K562 (cell line): ENCODE results near the gene MEDAG.

Experiments
- BRCA1 ChIP-seq, 2 experiments: fragments of 450-650 bp in 1 of 2; sonication (generic) in 1 of 2; formaldehyde crosslinking in 1 of 2; IDR thresholded peaks; 2 replicates each; pipeline versions ENCODE4 v1.5.0 to v1.6.1; 2017 to 2020; ENCODE audit warnings: mild to moderate bottlenecking in 1 of 2, missing genetic modification reagents in 1 of 2
- CTCF ChIP-seq, 3 experiments: IDR thresholded peaks in 2 of 3; conservative IDR thresholded peaks in 1 of 3; 2 replicates each; pipeline ENCODE4 v1.5.1; 2011 to 2012; ENCODE audit warnings: low read length in 3 of 3, mild to moderate bottlenecking in 3 of 3, control low read depth in 2 of 3, improper control_type of control experiment in 1 of 3, inconsistent platforms in 1 of 3, low read depth in 1 of 3, mixed read lengths in 1 of 3, moderate library complexity in 1 of 3; ENCODE audit not compliant: insufficient read depth in 2 of 3
- POLR2AphosphoS5 ChIP-seq: IDR thresholded peaks from 2 replicates; pipeline ENCODE4 v1.6.1; 2011; ENCODE audit warnings: mild to moderate bottlenecking, low read depth, low read length, moderate library complexity; ENCODE audit not compliant: control insufficient read depth, insufficient read depth
- POU5F1 ChIP-seq: fragments of 150-350 bp; IDR thresholded peaks from 2 replicates; pipeline ENCODE4 v1.6.1; 2014; ENCODE audit warnings: borderline replicate concordance, low read length, low read depth, mild to moderate bottlenecking; ENCODE audit not compliant: partially characterized antibody
- SMARCE1 ChIP-seq: fragments of 450-650 bp; IDR thresholded peaks from 2 replicates; pipeline ENCODE4 v1.7.1; 2016; ENCODE audit warnings: mild to moderate bottlenecking
- THRA ChIP-seq: fragments of 450-650 bp; IDR thresholded peaks from 2 replicates; pipeline ENCODE4 v1.6.1; 2017; ENCODE audit warnings: mild to moderate bottlenecking, moderate library complexity
- ZBTB43 ChIP-seq: sonication (generic); formaldehyde crosslinking; IDR thresholded peaks from 2 replicates; pipeline ENCODE4 v1.8.0; 2023; ENCODE audit warnings: mild to moderate bottlenecking, missing genetic modification reagents
- ZNF79 ChIP-seq: fragments of 250-450 bp; sonication (Bioruptor Pico); IDR thresholded peaks from 2 replicates; pipeline ENCODE4 v1.4.0; 2020; ENCODE audit warnings: low read depth, mild to moderate bottlenecking, moderate library complexity
- TF ChIP-seq, protein P1 (sequence below), 2 experiments: fragments of 450-650 bp; formaldehyde crosslinking in 1 of 2; IDR thresholded peaks; 2 replicates each; pipeline versions ENCODE4 v1.4.0 to v1.6.1; 2014 to 2020; ENCODE audit warnings: mild to moderate bottlenecking in 2 of 2, borderline replicate concordance in 1 of 2, low read depth in 1 of 2
- TF ChIP-seq, protein P2 (sequence below): sonication (generic); formaldehyde crosslinking; IDR thresholded peaks from 2 replicates; pipeline ENCODE4 v1.8.1; 2022; ENCODE audit warnings: missing genetic modification reagents

GRCh38 chr13:30882026-30882850 lies 23.8 kb upstream of the MEDAG start:
- TF ChIP-seq POU5F1 (no peak), ZNF79 (CRISPR knock-in tag) (no peak), CTCF (IDR thresholded peaks at IDR 0.05 in 2 of 3, conservative IDR thresholded peaks at IDR 0.05 in 1 of 3; ENCODE audit: insufficient read depth in 2 of 3, low read depth in 1 of 3, low read length in 3 of 3) (no peak), BRCA1 (IDR thresholded peaks at IDR 0.05) (no peak), BRCA1 (CRISPR knock-in tag; IDR thresholded peaks at IDR 0.05) (no peak), THRA (no peak), SMARCE1 (no peak), ZBTB43 (CRISPR knock-in tag) (no peak), POLR2AphosphoS5 (no peak)
- TF ChIP-seq, protein P1, sequence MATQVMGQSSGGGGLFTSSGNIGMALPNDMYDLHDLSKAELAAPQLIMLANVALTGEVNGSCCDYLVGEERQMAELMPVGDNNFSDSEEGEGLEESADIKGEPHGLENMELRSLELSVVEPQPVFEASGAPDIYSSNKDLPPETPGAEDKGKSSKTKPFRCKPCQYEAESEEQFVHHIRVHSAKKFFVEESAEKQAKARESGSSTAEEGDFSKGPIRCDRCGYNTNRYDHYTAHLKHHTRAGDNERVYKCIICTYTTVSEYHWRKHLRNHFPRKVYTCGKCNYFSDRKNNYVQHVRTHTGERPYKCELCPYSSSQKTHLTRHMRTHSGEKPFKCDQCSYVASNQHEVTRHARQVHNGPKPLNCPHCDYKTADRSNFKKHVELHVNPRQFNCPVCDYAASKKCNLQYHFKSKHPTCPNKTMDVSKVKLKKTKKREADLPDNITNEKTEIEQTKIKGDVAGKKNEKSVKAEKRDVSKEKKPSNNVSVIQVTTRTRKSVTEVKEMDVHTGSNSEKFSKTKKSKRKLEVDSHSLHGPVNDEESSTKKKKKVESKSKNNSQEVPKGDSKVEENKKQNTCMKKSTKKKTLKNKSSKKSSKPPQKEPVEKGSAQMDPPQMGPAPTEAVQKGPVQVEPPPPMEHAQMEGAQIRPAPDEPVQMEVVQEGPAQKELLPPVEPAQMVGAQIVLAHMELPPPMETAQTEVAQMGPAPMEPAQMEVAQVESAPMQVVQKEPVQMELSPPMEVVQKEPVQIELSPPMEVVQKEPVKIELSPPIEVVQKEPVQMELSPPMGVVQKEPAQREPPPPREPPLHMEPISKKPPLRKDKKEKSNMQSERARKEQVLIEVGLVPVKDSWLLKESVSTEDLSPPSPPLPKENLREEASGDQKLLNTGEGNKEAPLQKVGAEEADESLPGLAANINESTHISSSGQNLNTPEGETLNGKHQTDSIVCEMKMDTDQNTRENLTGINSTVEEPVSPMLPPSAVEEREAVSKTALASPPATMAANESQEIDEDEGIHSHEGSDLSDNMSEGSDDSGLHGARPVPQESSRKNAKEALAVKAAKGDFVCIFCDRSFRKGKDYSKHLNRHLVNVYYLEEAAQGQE (IDR thresholded peaks at IDR 0.05; ENCODE audit: borderline replicate concordance) = no peak
- TF ChIP-seq, protein P1 (CRISPR knock-in tag; IDR thresholded peaks at IDR 0.05; ENCODE audit: low read depth) = no peak
- TF ChIP-seq, protein P2, sequence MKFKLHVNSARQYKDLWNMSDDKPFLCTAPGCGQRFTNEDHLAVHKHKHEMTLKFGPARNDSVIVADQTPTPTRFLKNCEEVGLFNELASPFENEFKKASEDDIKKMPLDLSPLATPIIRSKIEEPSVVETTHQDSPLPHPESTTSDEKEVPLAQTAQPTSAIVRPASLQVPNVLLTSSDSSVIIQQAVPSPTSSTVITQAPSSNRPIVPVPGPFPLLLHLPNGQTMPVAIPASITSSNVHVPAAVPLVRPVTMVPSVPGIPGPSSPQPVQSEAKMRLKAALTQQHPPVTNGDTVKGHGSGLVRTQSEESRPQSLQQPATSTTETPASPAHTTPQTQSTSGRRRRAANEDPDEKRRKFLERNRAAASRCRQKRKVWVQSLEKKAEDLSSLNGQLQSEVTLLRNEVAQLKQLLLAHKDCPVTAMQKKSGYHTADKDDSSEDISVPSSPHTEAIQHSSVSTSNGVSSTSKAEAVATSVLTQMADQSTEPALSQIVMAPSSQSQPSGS = no peak
